Tibial nerve (tissue), 4 donors: ENCODE measurements around the gene GBP5. TPM values are rescaled to one million over a fixed set of nuclear protein-coding genes. Genes with fewer than 3 reads are reported as not detected.
"Not testable (repeated sequence)": the region's sequence is repeated elsewhere in the genome, so short reads cannot be mapped to it uniquely, and the experiment has no call there.

Experiments used
- DNase-seq, 2 donors: peaks; one replicate each; pipeline ENCODE4 v3.0.0-alpha.2; 2019; ENCODE audit warnings: low spot score in 2 of 2
- H3K27ac ChIP-seq, 4 donors: fragments of 200-600 bp; sonication (generic) in 3 of 4; one replicate each; pipeline ENCODE4 v1.5.1; 2017 to 2019; ENCODE audit warnings: mild to moderate bottlenecking in 1 of 4
- H3K27me3 ChIP-seq, 2 donors: fragments of 200-600 bp; sonication (generic) in 1 of 2; one replicate each; pipeline versions ENCODE4 v1.5.1 to v1.6.0; 2017 to 2019
- H3K36me3 ChIP-seq, 3 donors: fragments of 200-600 bp; sonication (generic); one replicate each; pipeline ENCODE4 v1.5.1; 2018 to 2019
- H3K4me1 ChIP-seq, 4 donors: fragments of 200-600 bp; sonication (generic) in 3 of 4; one replicate each; pipeline ENCODE4 v1.5.1; 2017 to 2019
- H3K4me3 ChIP-seq, 4 donors: fragments of 200-600 bp; sonication (generic) in 3 of 4; one replicate each; pipeline ENCODE4 v1.5.1; 2017 to 2019; ENCODE audit warnings: mild to moderate bottlenecking in 1 of 4, moderate library complexity in 1 of 4
- H3K9me3 ChIP-seq, 4 donors: fragments of 200-600 bp; sonication (generic) in 3 of 4; one replicate each; pipeline ENCODE4 v1.5.1; 2017 to 2019
- CTCF ChIP-seq, 5 experiments: fragments of 200-600 bp in 3 of 5; fragments of 450-650 bp in 2 of 5; sonication (generic) in 3 of 5; IDR thresholded peaks; one replicate each; pipeline ENCODE4 v1.5.1; 2016 to 2019; ENCODE audit warnings: antibody characterized with exemption in 5 of 5, mild to moderate bottlenecking in 3 of 5, moderate library complexity in 2 of 5
- EP300 ChIP-seq, 2 donors: sonication (generic); formaldehyde crosslinking; IDR thresholded peaks; one replicate each; pipeline ENCODE4 v1.6.1; 2017; ENCODE audit warnings: antibody characterized with exemption in 2 of 2, mild to moderate bottlenecking in 1 of 2
- POLR2A ChIP-seq, 2 donors: fragments of 450-650 bp; IDR thresholded peaks; one replicate each; pipeline ENCODE4 v1.6.1; 2017; ENCODE audit warnings: antibody characterized with exemption in 2 of 2, mild to moderate bottlenecking in 2 of 2, moderate library complexity in 2 of 2
- WGBS, 2 donors: methylation state at CpG; one replicate each; pipeline ENCODE4 v1.1.5; 2018; 5-methylcytosine and 5-hydroxymethylcytosine counted together
- total RNA-seq, 4 donors: library from RNA; depleted of rRNA; stranded (reverse); fragments of >200 nt; gene quantifications; one replicate each; pipeline ENCODE4 v1.1.0, GENCODE V29; 2016

Gene GBP5
- total RNA-seq, 4 donors from 2014 or later = 0.78 to 3.9 (median 2.2) TPM

GRCh38 chr1:89260566-89261255, 11.9 kb downstream of the GBP5 start:
- TF ChIP-seq POLR2A (IDR thresholded peaks at IDR 0.05) (no peak), EP300 (IDR thresholded peaks at IDR 0.05) (no peak), CTCF (IDR thresholded peaks at IDR 0.05) (no peak)
- peaks cover 0 to 30% (median 14%) of the 10 kb centered on the region in 4 donors for H3K4me1 ChIP-seq
- H3K4me3 ChIP-seq = no peak overlapping the region
- H3K27me3 ChIP-seq = no peaks in the 10 kb centered on the region
- no peak overlapping the region for H3K27ac ChIP-seq
- no peaks in the 10 kb centered on the region for H3K9me3 ChIP-seq
- DNase-seq = no peak
- WGBS, 2 donors = 38 to 39% methylated on average over 5 of the region's 5 CpGs
- no peaks in the 10 kb centered on the region for H3K36me3 ChIP-seq

- no peak overlapping the region for H3K4me3 ChIP-seq
- 84 to 86% methylated on average over 4 of the region's 4 CpGs for WGBS, 2 donors
- TF ChIP-seq POLR2A (IDR thresholded peaks at IDR 0.05) = no peak
- TF ChIP-seq CTCF (IDR thresholded peaks at IDR 0.05) = no peak
- no peak for TF ChIP-seq EP300 (IDR thresholded peaks at IDR 0.05)
- H3K9me3 ChIP-seq = no peaks in the 10 kb centered on the region
- peaks cover 0 to 30% (median 14%) of the 10 kb centered on the region in 4 donors for H3K4me1 ChIP-seq
- no peak overlapping the region for H3K27ac ChIP-seq
- no peak for DNase-seq
- H3K27me3 ChIP-seq = no peaks in the 10 kb centered on the region
- H3K36me3 ChIP-seq = no peaks in the 10 kb centered on the region
Observed at GRCh38 chr1:89260042-89260441, 12.6 kb downstream of the GBP5 start.

- no peak for DNase-seq
- Histone ChIP-seq H3K4me1 (peaks cover 0 to 30% (median 14%) of the 10 kb centered on the region in 4 donors), H3K4me3 (no peak overlapping the region), H3K9me3 (no peaks in the 10 kb centered on the region), H3K36me3 (no peaks in the 10 kb centered on the region), H3K27ac (no peak overlapping the region), H3K27me3 (no peaks in the 10 kb centered on the region)
- TF ChIP-seq POLR2A (IDR thresholded peaks at IDR 0.05) (no peak), CTCF (IDR thresholded peaks at IDR 0.05) (no peak), EP300 (IDR thresholded peaks at IDR 0.05) (no peak)
- WGBS, 2 donors = 72 to 79% methylated on average over 11 of the region's 11 CpGs
Observed at GRCh38 chr1:89259283-89259971, 13.2 kb downstream of the GBP5 start.

- Histone ChIP-seq H3K4me1 (peaks cover 0 to 20% (median 7%) of the 10 kb centered on the region in 4 donors), H3K27ac (no peak overlapping the region), H3K27me3 (no peaks in the 10 kb centered on the region), H3K9me3 (no peaks in the 10 kb centered on the region), H3K36me3 (no peaks in the 10 kb centered on the region), H3K4me3 (no peak overlapping the region)
- 85 to 91% methylated on average over 2 of the region's 2 CpGs for WGBS, 2 donors
- no peak for TF ChIP-seq EP300 (IDR thresholded peaks at IDR 0.05)
- TF ChIP-seq CTCF (IDR thresholded peaks at IDR 0.05) = no peak
- TF ChIP-seq POLR2A (IDR thresholded peaks at IDR 0.05) = no peak
- DNase-seq = no peak
Observed at GRCh38 chr1:89257041-89257440, 15.6 kb downstream of the GBP5 start.

- DNase-seq, H3K36me3 ChIP-seq, H3K27me3 ChIP-seq, H3K9me3 ChIP-seq, H3K4me1 ChIP-seq, H3K27ac ChIP-seq, H3K4me3 ChIP-seq: not testable (repeated sequence)
- WGBS, 2 donors = 94 to 95% methylated on average over 8 of the region's 8 CpGs
Observed at GRCh38 chr1:89255581-89255980, 17.1 kb downstream of the GBP5 start.
